B cell (primary cell): ENCODE measurements around the gene DNAH10.

Experiments
- CTCF ChIP-seq: fragments of 200-600 bp; IDR thresholded peaks from one replicate; pipeline ENCODE4 v1.8.0; 2022; ENCODE audit warnings: antibody characterized with exemption, mild to moderate bottlenecking
- EZH2 ChIP-seq: IDR thresholded peaks from 2 replicates; pipeline ENCODE4 v1.6.1; 2012; ENCODE audit warnings: borderline replicate concordance, low read depth, mild to moderate bottlenecking, moderate library complexity, low read length; ENCODE audit not compliant: insufficient read depth, poor library complexity, severe bottlenecking

GRCh38 chr12:123807002-123807401, 44.9 kb downstream of the DNAH10 start:
- no peak for TF ChIP-seq EZH2
- TF ChIP-seq CTCF: no peak
